HepG2 (cell line): ENCODE measurements around the gene ZFPM1. TPM values are rescaled to one million over a fixed set of nuclear protein-coding genes. Genes with fewer than 3 reads are reported as not detected.
A peak's percentile ranks its signal among the peaks of the same experiment; 100 is the strongest.

Experiments used
- ATAC-seq: fragments of 200-7000 bp; cut with Tn5 transposase; 3 replicates; pipeline ENCODE4 v1.9.1; 2020; ENCODE audit warnings: mild to moderate bottlenecking, moderate library complexity
- BruUV-seq: library from RNA; stranded (reverse); fragments of 400-500 nt; replicated peaks from 2 replicates; lab custom pipeline; 2021; lab: Mats Ljungman, UMichigan
- CTCF ChIA-PET: fragments of 300-600 bp; formaldehyde crosslinking; extraction: SDS; loops from one replicate; lab custom pipeline; 2021; ENCODE audit warnings: low total read pairs, inconsistent platforms, low intra/inter-chr PET ratio; lab: Yijun Ruan, JAX
- POLR2A ChIA-PET: fragments of 350-600 bp; sonication (Branson Sonifier 250); formaldehyde crosslinking; loops from one replicate; lab custom pipeline; 2020; ENCODE audit warnings: antibody characterized with exemption, inconsistent platforms; lab: Yijun Ruan, JAX
- DNase-seq: peaks from one replicate; pipeline ENCODE4 v3.0.0-alpha.2; 2015; ENCODE audit warnings: low spot score
- FAIRE-seq: peaks from 3 replicates; lab custom pipeline; 2011; peaks lifted over from hg19 to GRCh38; lab: Jason Lieb, UNC
- H2AFZ ChIP-seq: one replicate; pipeline ENCODE4 v1.6.1; 2011; ENCODE audit warnings: low read length, inconsistent platforms
- H3K27ac ChIP-seq: fragments of 300-600 bp; 3 replicates; pipeline ENCODE4 v1.8.0; 2011; ENCODE audit warnings: mixed run types, mild to moderate bottlenecking, mixed read lengths, low read length, inconsistent platforms; ENCODE audit not compliant: insufficient read depth; ENCODE audit errors: extremely low read length
- H3K27me3 ChIP-seq, 2 experiments: fragments of 200-600 bp in 1 of 2; 2 replicates in 1 of 2; 3 replicates in 1 of 2; pipeline versions ENCODE4 v1.6.0 to v1.8.0; 2011; ENCODE audit warnings: low read length in 2 of 2, mild to moderate bottlenecking in 2 of 2, moderate library complexity in 2 of 2, inconsistent platforms in 1 of 2; ENCODE audit not compliant: insufficient read depth in 2 of 2, control insufficient read depth in 1 of 2
- H3K36me3 ChIP-seq, 2 experiments: fragments of 200-600 bp in 1 of 2; replicated peaks in 1 of 2; 2 replicates in 1 of 2; 3 replicates in 1 of 2; pipeline versions ENCODE4 v1.5.1 to v1.8.0; 2011; ENCODE audit warnings: low read length in 2 of 2, inconsistent platforms in 1 of 2; ENCODE audit not compliant: insufficient read depth in 2 of 2, control insufficient read depth in 1 of 2
- H3K4me1 ChIP-seq: 2 replicates; pipeline ENCODE4 v1.5.1; 2012; ENCODE audit warnings: low read length, inconsistent platforms; ENCODE audit not compliant: insufficient read depth
- H3K4me2 ChIP-seq: 2 replicates; pipeline ENCODE4 v1.6.0; 2011; ENCODE audit warnings: low read depth, low read length, inconsistent platforms
- H3K4me3 ChIP-seq, 3 experiments: fragments of 200-600 bp in 1 of 3; sonication (generic), shearing (Covaris generic) in 1 of 3; replicated peaks in 1 of 3; 2 replicates each; pipeline ENCODE4 v1.5.1; 2011 to 2016; ENCODE audit warnings: low read length in 3 of 3, inconsistent platforms in 2 of 3, low read depth in 2 of 3, mild to moderate bottlenecking in 2 of 3, control low read depth in 1 of 3, mixed read lengths in 1 of 3; ENCODE audit not compliant: insufficient read depth in 1 of 3
- H3K79me2 ChIP-seq: one replicate; pipeline ENCODE4 v1.6.1; 2011; ENCODE audit warnings: low read length, inconsistent platforms; ENCODE audit not compliant: insufficient read depth
- H3K9ac ChIP-seq: 2 replicates; pipeline ENCODE4 v1.6.0; 2011; ENCODE audit warnings: mild to moderate bottlenecking, low read depth, low read length, inconsistent platforms; ENCODE audit not compliant: insufficient read depth
- H3K9me3 ChIP-seq: 2 replicates; pipeline ENCODE4 v1.5.1; 2012; ENCODE audit warnings: mild to moderate bottlenecking, low read length
- H4K20me1 ChIP-seq: 2 replicates; pipeline ENCODE4 v1.6.0; 2011; ENCODE audit warnings: inconsistent platforms, mild to moderate bottlenecking, low read length, moderate library complexity; ENCODE audit not compliant: insufficient read depth
- FOSL2 ChIP-seq: sonication (generic); formaldehyde crosslinking; IDR thresholded peaks from 2 replicates; pipeline ENCODE4 v1.4.0; 2020; ENCODE audit warnings: missing genetic modification reagents
- HMG20B ChIP-seq: conservative IDR thresholded peaks from 2 replicates; pipeline ENCODE4 v1.6.1; 2016; ENCODE audit warnings: missing genetic modification reagents, missing compliant biosample characterization
- KDM4B ChIP-seq: sonication (generic); formaldehyde crosslinking; IDR thresholded peaks from 2 replicates; pipeline ENCODE4 v1.4.0; 2020; ENCODE audit warnings: missing genetic modification reagents
- KDM5B ChIP-seq: sonication (generic); formaldehyde crosslinking; IDR thresholded peaks from 2 replicates; pipeline ENCODE4 v1.4.0; 2020; ENCODE audit warnings: missing genetic modification reagents, mild to moderate bottlenecking, borderline replicate concordance
- MTERF4 ChIP-seq: sonication (generic); formaldehyde crosslinking; IDR thresholded peaks from 2 replicates; pipeline ENCODE4 v1.8.0; 2023; ENCODE audit warnings: mild to moderate bottlenecking, missing genetic modification reagents
- NFE2L2 ChIP-seq: fragments of 150-350 bp; IDR thresholded peaks from 2 replicates; pipeline ENCODE4 v1.6.1; 2014; ENCODE audit warnings: low read length
- PAX8 ChIP-seq: sonication (generic); formaldehyde crosslinking; IDR thresholded peaks from 2 replicates; pipeline ENCODE4 v1.8.0; 2022; ENCODE audit warnings: mild to moderate bottlenecking, missing genetic modification reagents, borderline replicate concordance
- SMAD9 ChIP-seq: sonication (generic); formaldehyde crosslinking; IDR thresholded peaks from 2 replicates; pipeline ENCODE4 v1.5.1; 2020; ENCODE audit warnings: mild to moderate bottlenecking, missing genetic modification reagents
- SP140L ChIP-seq: sonication (generic); formaldehyde crosslinking; IDR thresholded peaks from 2 replicates; pipeline ENCODE4 v1.4.0; 2020; ENCODE audit warnings: missing genetic modification reagents, borderline replicate concordance
- U2AF1 ChIP-seq: fragments of 200-400 bp; formaldehyde crosslinking; optimal IDR thresholded peaks from 2 replicates; pipeline ENCODE3; 2017; ENCODE audit warnings: mild to moderate bottlenecking, low read depth, low read length
- ZFY ChIP-seq: sonication (generic); formaldehyde crosslinking; IDR thresholded peaks from 2 replicates; pipeline ENCODE4 v1.4.0; 2020; ENCODE audit warnings: missing genetic modification reagents
- WGBS: methylation state at CpG from one replicate; pipeline ENCODE4 v1.1.6; 2017; ENCODE audit warnings: low lambda C conversion rate; 5-methylcytosine and 5-hydroxymethylcytosine counted together
- in situ Hi-C: cut with HindIII; loops from 2 replicates; pipeline ENCODE4 v1.10.0; 2017; ENCODE audit warnings: low pct_unique_long_range_greater_than_20kb; ENCODE audit not compliant: extremely low pct_ligation_motif_present
- intact Hi-C: fragments of 100-400 bp; cut with micrococcal nuclease; formaldehyde crosslinking; loops from one replicate; pipeline ENCODE4 v1.10.0; 2022; ENCODE audit not compliant: unreplicated experiment
- polyA plus RNA-seq, 8 experiments: library from polyadenylated mRNA; depleted of rRNA in 3 of 8; stranded (reverse) in 7 of 8; unstranded in 1 of 8; fragments of >200 nt; fragmentation: Illumina TruSeq in 4 of 8; extraction: Trizol in 4 of 8; gene quantifications; 2 replicates each; pipeline versions ENCODE4 v1.2.1 to v1.2.3, GENCODE V29; 2011 to 2016; ENCODE audit warnings: low read depth in 4 of 8, missing spikeins in 1 of 8, mixed read lengths in 1 of 8; ENCODE audit not compliant: insufficient read depth in 1 of 8
- total RNA-seq, 5 experiments: library from RNA; depleted of rRNA; stranded (reverse); fragments of >200 nt; fragmentation: Illumina TruSeq; extraction: Trizol; gene quantifications; 2 replicates each; pipeline ENCODE4 v1.2.3, GENCODE V29; 2016; ENCODE audit warnings: low read depth in 1 of 5
- TF ChIP-seq, protein P1 (sequence below): IDR thresholded peaks from 2 replicates; pipeline ENCODE4 v1.6.1; 2012; ENCODE audit warnings: inconsistent platforms
- TF ChIP-seq, protein P2 (sequence below), 2 experiments: fragments of 450-650 bp in 1 of 2; sonication (generic) in 1 of 2; formaldehyde crosslinking in 1 of 2; IDR thresholded peaks; 2 replicates each; pipeline versions ENCODE4 v1.6.1 to v1.8.0; 2016 to 2022; ENCODE audit warnings: antibody characterized with exemption in 1 of 2, mild to moderate bottlenecking in 1 of 2, missing genetic modification reagents in 1 of 2

ZFPM1 gene
- total and polyA plus RNA-seq, 2 of the 13 experiments (the other 11 are each of a cell fraction or from before 2014, with no cell fraction given) = 1.3 to 3.8 TPM

DNA sequence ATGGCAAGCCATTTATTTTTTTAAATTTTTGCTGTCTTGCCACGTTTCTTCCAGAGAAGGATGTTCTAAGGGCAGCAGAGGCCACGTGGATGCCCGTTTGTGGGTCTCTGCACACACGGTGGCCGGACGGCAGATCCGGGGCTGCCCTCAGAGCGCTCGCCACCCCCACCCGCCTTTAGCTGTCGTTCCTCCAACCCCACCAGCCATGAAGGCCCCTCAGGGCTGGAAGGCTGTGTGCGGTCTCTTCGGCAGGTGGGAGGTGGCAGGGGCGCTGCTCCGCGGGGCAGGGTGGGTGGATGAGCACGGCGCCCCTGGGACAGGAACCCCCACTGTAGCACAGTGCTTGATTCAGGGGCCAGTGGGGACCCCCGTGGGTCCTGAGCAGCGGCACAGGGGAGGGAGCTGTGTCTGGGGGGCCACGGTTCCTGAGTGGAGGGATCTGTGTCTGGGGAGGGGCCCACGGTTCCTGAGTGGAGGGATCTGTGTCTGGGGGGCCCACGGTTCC is 49.7 kb downstream of the ZFPM1 start (continued):
- TF ChIP-seq HMG20B (no peak), KDM4B (CRISPR knock-in tag) (no peak), MTERF4 (CRISPR knock-in tag) (no peak), SMAD9 (CRISPR knock-in tag) (no peak)
- TF ChIP-seq, protein P1, sequence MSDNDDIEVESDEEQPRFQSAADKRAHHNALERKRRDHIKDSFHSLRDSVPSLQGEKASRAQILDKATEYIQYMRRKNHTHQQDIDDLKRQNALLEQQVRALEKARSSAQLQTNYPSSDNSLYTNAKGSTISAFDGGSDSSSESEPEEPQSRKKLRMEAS = no peak

- Histone ChIP-seq H4K20me1 (no peaks in the 10 kb centered on the region), H2AFZ (no peak overlapping the region), H3K9me3 (no peaks in the 10 kb centered on the region), H3K4me3 (peak overlapping the region in 1 of 3 experiments; percentile 56; a peak in 2 of 6 replicates), H3K4me1 (peaks cover 62% of the 10 kb centered on the region), H3K36me3 (0 out of 5 replicates have a peak, but pooled peaks cover 5% of the 10 kb centered on the region in 2 experiments), H3K27me3 (no peaks in the 10 kb centered on the region), H3K27ac (peak overlapping the region; percentile 92), H3K4me2 (peak overlapping the region; percentile 88), H3K9ac (peak overlapping the region; percentile 73), H3K79me2 (no peaks in the 10 kb centered on the region)
- ATAC-seq (no peak), DNase-seq (no peak), FAIRE-seq (peak; percentile 30)
- POLR2A ChIA-PET = interaction anchor here (1.5 to 8.4 kb wide), 3 partner anchors 12 to 67 kb away, joined by 3 to 370 read pairs (median 14); partner anchors contain the start of gene ZC3H18
- no TSS peak for BruUV-seq
- CTCF ChIA-PET = no interaction called here
- in situ Hi-C loops = loop anchor here (10.0 kb wide), 1 partner anchor 49 kb away; the partner anchor contains the start of gene ZFPM1
- 79% methylated on average over 10 of the region's 10 CpGs for WGBS
- intact Hi-C loops = no loop called here
- TF ChIP-seq PAX8 (CRISPR knock-in tag) = no peak
- TF ChIP-seq ZFY (CRISPR knock-in tag) = no peak
- TF ChIP-seq SP140L (CRISPR knock-in tag) = no peak
- TF ChIP-seq FOSL2 = peak; percentile 41; the same call in 1 of the 2 replicates
- TF ChIP-seq KDM5B (CRISPR knock-in tag) = 0 out of 2 replicates have a peak, but pooled peaks have one; percentile 25
- TF ChIP-seq, protein P2, sequence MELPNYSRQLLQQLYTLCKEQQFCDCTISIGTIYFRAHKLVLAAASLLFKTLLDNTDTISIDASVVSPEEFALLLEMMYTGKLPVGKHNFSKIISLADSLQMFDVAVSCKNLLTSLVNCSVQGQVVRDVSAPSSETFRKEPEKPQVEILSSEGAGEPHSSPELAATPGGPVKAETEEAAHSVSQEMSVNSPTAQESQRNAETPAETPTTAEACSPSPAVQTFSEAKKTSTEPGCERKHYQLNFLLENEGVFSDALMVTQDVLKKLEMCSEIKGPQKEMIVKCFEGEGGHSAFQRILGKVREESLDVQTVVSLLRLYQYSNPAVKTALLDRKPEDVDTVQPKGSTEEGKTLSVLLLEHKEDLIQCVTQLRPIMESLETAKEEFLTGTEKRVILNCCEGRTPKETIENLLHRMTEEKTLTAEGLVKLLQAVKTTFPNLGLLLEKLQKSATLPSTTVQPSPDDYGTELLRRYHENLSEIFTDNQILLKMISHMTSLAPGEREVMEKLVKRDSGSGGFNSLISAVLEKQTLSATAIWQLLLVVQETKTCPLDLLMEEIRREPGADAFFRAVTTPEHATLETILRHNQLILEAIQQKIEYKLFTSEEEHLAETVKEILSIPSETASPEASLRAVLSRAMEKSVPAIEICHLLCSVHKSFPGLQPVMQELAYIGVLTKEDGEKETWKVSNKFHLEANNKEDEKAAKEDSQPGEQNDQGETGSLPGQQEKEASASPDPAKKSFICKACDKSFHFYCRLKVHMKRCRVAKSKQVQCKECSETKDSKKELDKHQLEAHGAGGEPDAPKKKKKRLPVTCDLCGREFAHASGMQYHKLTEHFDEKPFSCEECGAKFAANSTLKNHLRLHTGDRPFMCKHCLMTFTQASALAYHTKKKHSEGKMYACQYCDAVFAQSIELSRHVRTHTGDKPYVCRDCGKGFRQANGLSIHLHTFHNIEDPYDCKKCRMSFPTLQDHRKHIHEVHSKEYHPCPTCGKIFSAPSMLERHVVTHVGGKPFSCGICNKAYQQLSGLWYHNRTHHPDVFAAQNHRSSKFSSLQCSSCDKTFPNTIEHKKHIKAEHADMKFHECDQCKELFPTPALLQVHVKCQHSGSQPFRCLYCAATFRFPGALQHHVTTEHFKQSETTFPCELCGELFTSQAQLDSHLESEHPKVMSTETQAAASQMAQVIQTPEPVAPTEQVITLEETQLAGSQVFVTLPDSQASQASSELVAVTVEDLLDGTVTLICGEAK (IDR thresholded peaks at IDR 0.05) = no peak
- TF ChIP-seq, protein P2 (CRISPR knock-in tag; IDR thresholded peaks at IDR 0.05) = peak; percentile 19; the same call in 1 of the 2 replicates
- no peak for TF ChIP-seq NFE2L2
- peak; percentile 24 for TF ChIP-seq U2AF1
Measured at GRCh38 chr16:88503374-88503770, 50.3 kb downstream of the ZFPM1 start.
